GM12878 (cell line): ENCODE results near the gene G3BP1. TPM values are rescaled to one million over a fixed set of nuclear protein-coding genes. Genes with fewer than 3 reads are reported as not detected.

ENCODE experiments used
- BCL3 ChIP-seq: IDR thresholded peaks from 2 replicates; pipeline ENCODE4 v1.6.1; 2011; ENCODE audit warnings: borderline replicate concordance, low read depth, mild to moderate bottlenecking, moderate library complexity, low read length; ENCODE audit not compliant: insufficient read depth, poor library complexity, severe bottlenecking
- CBFB ChIP-seq: IDR thresholded peaks from 2 replicates; pipeline ENCODE4 v1.6.1; 2016; ENCODE audit warnings: antibody characterized with exemption, low read depth
- HSF1 ChIP-seq: fragments of 150-350 bp; IDR thresholded peaks from 2 replicates; pipeline ENCODE4 v1.6.1; 2014; ENCODE audit warnings: mild to moderate bottlenecking, low read depth, low read length
- JUNB ChIP-seq: IDR thresholded peaks from 2 replicates; pipeline ENCODE4 v1.6.1; 2016; ENCODE audit warnings: antibody characterized with exemption, mild to moderate bottlenecking
- KAT2A ChIP-seq: conservative IDR thresholded peaks from 2 replicates; pipeline ENCODE4 v1.6.1; 2011; ENCODE audit warnings: low read depth, low read length; ENCODE audit not compliant: control insufficient read depth
- MTA3 ChIP-seq: IDR thresholded peaks from 2 replicates; pipeline ENCODE4 v1.6.1; 2012; ENCODE audit warnings: low read length, inconsistent platforms, borderline replicate concordance
- MYB ChIP-seq: fragments of 150-350 bp; IDR thresholded peaks from 2 replicates; pipeline ENCODE4 v1.6.1; 2014; ENCODE audit warnings: mild to moderate bottlenecking, low read depth, low read length, borderline replicate concordance
- NFYB ChIP-seq: IDR thresholded peaks from 2 replicates; pipeline ENCODE4 v1.6.1; 2011; ENCODE audit warnings: low read depth, mild to moderate bottlenecking, low read length, improper control_type of control experiment, moderate library complexity; ENCODE audit not compliant: insufficient read depth
- NR2F1 ChIP-seq: fragments of 450-650 bp; conservative IDR thresholded peaks from 2 replicates; pipeline ENCODE4 v1.6.1; 2017; ENCODE audit warnings: mild to moderate bottlenecking
- POU2F2 ChIP-seq: IDR thresholded peaks from 3 replicates; pipeline ENCODE4 v1.6.1; 2011; ENCODE audit warnings: low read depth, mild to moderate bottlenecking, low read length, borderline replicate concordance
- PRDM15 ChIP-seq: fragments of 450-650 bp; formaldehyde crosslinking; IDR thresholded peaks from 2 replicates; pipeline ENCODE4 v1.4.0; 2020; ENCODE audit warnings: mild to moderate bottlenecking, moderate library complexity
- RAD21 ChIP-seq: IDR thresholded peaks from 2 replicates; pipeline ENCODE4 v1.6.1; 2011; ENCODE audit warnings: mild to moderate bottlenecking, low read depth, low read length, moderate library complexity; ENCODE audit not compliant: insufficient read depth
- RFX5 ChIP-seq: IDR thresholded peaks from 2 replicates; pipeline ENCODE4 v1.6.1; 2011; ENCODE audit warnings: low read depth, low read length, improper control_type of control experiment
- SREBF1 ChIP-seq: IDR thresholded peaks from 2 replicates; pipeline ENCODE4 v1.6.1; 2012; ENCODE audit warnings: mild to moderate bottlenecking, low read length
- SUPT20H ChIP-seq: IDR thresholded peaks from 2 replicates; pipeline ENCODE4 v1.6.1; 2011; ENCODE audit warnings: low read depth, mild to moderate bottlenecking, low read length, moderate library complexity, borderline replicate concordance; ENCODE audit not compliant: control insufficient read depth
- TARDBP ChIP-seq: IDR thresholded peaks from 2 replicates; pipeline ENCODE4 v1.6.1; 2016; ENCODE audit warnings: borderline replicate concordance
- TCF3 ChIP-seq: IDR thresholded peaks from 2 replicates; pipeline ENCODE4 v1.6.1; 2012; ENCODE audit warnings: low read depth, mild to moderate bottlenecking, low read length, borderline replicate concordance; ENCODE audit not compliant: insufficient read depth
- USF2 ChIP-seq: IDR thresholded peaks from 2 replicates; pipeline ENCODE4 v1.6.1; 2011; ENCODE audit warnings: low read depth, low read length, improper control_type of control experiment, borderline replicate concordance
- ZBTB11 ChIP-seq: fragments of 450-650 bp; formaldehyde crosslinking; IDR thresholded peaks from 2 replicates; pipeline ENCODE4 v1.5.0; 2022; ENCODE audit warnings: mild to moderate bottlenecking, missing genetic modification characterization
- polyA plus RNA-seq, 11 experiments: library from polyadenylated mRNA; depleted of rRNA in 4 of 11; unstranded in 6 of 11; stranded (reverse) in 5 of 11; fragments of >200 nt; fragmentation: Nextera tagmentation in 4 of 11; fragmentation: Illumina TruSeq in 1 of 11; extraction: Ambion mirVana in 4 of 11; extraction: Trizol in 1 of 11; gene quantifications; 1 replicate in 1 of 11; 2 replicates in 10 of 11; pipeline versions ENCODE4 v1.2.1 to v1.2.3, GENCODE V29; 2011 to 2016; ENCODE audit warnings: inconsistent platforms in 2 of 11, missing spikeins in 2 of 11, low read depth in 1 of 11
- total RNA-seq, 4 experiments: library from RNA; depleted of rRNA in 3 of 4; stranded (reverse); fragments of >200 nt in 3 of 4; fragmentation: Illumina TruSeq in 1 of 4; extraction: Trizol in 1 of 4; gene quantifications; 2 replicates each; pipeline versions ENCODE4 v1.2.1 to v1.2.3, GENCODE V29; 2013 to 2021

Gene G3BP1
- total and polyA plus RNA-seq, 10 of the 15 experiments (the other 5 are each of a cell fraction or from before 2014, with no cell fraction given), result 49.7 to 438 (median 148) TPM

- TF ChIP-seq USF2 (no peak), CBFB (no peak; the same call in 1 of the 2 replicates), TCF3 (no peak), MYB (no peak), MTA3 (no peak; the same call in 1 of the 2 replicates), PRDM15 (CRISPR knock-in tag) (no peak), TARDBP (no peak), HSF1 (no peak), NR2F1 (0 out of 2 replicates have a peak, but pooled peaks have one; percentile 19), JUNB (no peak), RAD21 (no peak), SUPT20H (no peak), NFYB (no peak), POU2F2 (peak; percentile 15; the same call in 1 of the 3 replicates), BCL3 (no peak), SREBF1 (no peak), KAT2A (no peak), RFX5 (no peak), ZBTB11 (CRISPR knock-in tag) (no peak)
Measured at GRCh38 chr5:151745071-151745705, 26.6 kb upstream of the G3BP1 start (continued).
